Ovary (tissue), 9 donors: Measurements from ENCODE around the gene PIGK. TPM values are rescaled to one million over a fixed set of nuclear protein-coding genes. Genes with fewer than 3 reads are reported as not detected.

Experiments used
- DNase-seq, 5 donors: peaks; one replicate each; pipeline ENCODE4 v3.0.0-alpha.2; 2019 to 2020
- H3K27ac ChIP-seq, 2 donors: fragments of 200-600 bp; one replicate each; pipeline versions ENCODE4 v1.5.1 to v1.8.0; 2019 to 2022
- H3K27me3 ChIP-seq: fragments of 200-600 bp; one replicate; pipeline ENCODE4 v1.8.0; 2022
- H3K36me3 ChIP-seq: fragments of 200-600 bp; sonication (generic); one replicate; pipeline ENCODE4 v1.5.1; 2019
- H3K4me1 ChIP-seq: one replicate; pipeline ENCODE4 v1.8.1; 2013; ENCODE audit warnings: mild to moderate bottlenecking, moderate library complexity; ENCODE audit not compliant: insufficient read depth
- H3K4me3 ChIP-seq: fragments of 200-600 bp; sonication (generic); one replicate; pipeline ENCODE4 v1.5.1; 2017
- H3K9me3 ChIP-seq, 2 donors: fragments of 200-600 bp in 1 of 2; sonication (generic) in 1 of 2; one replicate each; pipeline versions ENCODE4 v1.5.1 to v1.8.1; 2013 to 2019; ENCODE audit warnings: mild to moderate bottlenecking in 1 of 2, moderate library complexity in 1 of 2
- EP300 ChIP-seq: sonication (generic); formaldehyde crosslinking; IDR thresholded peaks from one replicate; pipeline ENCODE4 v1.6.1; 2017; ENCODE audit warnings: antibody characterized with exemption
- POLR2A ChIP-seq: fragments of 450-650 bp; IDR thresholded peaks from one replicate; pipeline ENCODE4 v1.6.1; 2017; ENCODE audit warnings: antibody characterized with exemption, mild to moderate bottlenecking, moderate library complexity
- WGBS, 3 donors: extraction: QIAGEN DNeasy Blood & Tissue Kit in 1 of 3; methylation state at CpG; one replicate each; pipeline versions ENCODE4 v1.1.5 to v1.1.7; 2013 to 2017; 5-methylcytosine and 5-hydroxymethylcytosine counted together
- intact Hi-C, 4 donors: fragments of 100-400 bp; cut with DNase I; formaldehyde crosslinking; loops; one replicate each; pipeline versions ENCODE4 v1.11.0 to v1.15.1; 2022 to 2023
- polyA plus RNA-seq, 2 donors: library from polyadenylated mRNA; stranded (reverse); fragments of 200-250 nt in 1 of 2; fragments of 350-450 nt in 1 of 2; fragmentation: Illumina TruSeq in 1 of 2; extraction: RNeasy Lipid Tissue Mini Kit (QIAGEN cat#74804) in 1 of 2; gene quantifications; one replicate each; pipeline ENCODE4 v1.2.3, GENCODE V29; 2013 to 2014
- total RNA-seq, 7 donors: library from RNA; depleted of rRNA in 2 of 7; stranded (reverse); fragments of >200 nt in 2 of 7; fragmentation: NEBNext Ultra II Directional in 3 of 7; extraction: Animal tissue kit (Norgen Biotek cat#: 25700) in 3 of 7; gene quantifications; one replicate each; pipeline versions ENCODE4 v1.1.0 to v1.2.4, GENCODE V29; 2016 to 2023
- TF ChIP-seq, protein P1 (sequence below), 3 donors: fragments of 450-650 bp in 2 of 3; fragments of 200-600 bp in 1 of 3; IDR thresholded peaks; one replicate each; pipeline versions ENCODE4 v1.5.1 to v1.8.0; 2016 to 2022; ENCODE audit warnings: antibody characterized with exemption in 3 of 3, mild to moderate bottlenecking in 1 of 3
- donor health status: DM: no; HTN: no; CAD: no; lungs with moderate emphysema.
- donor health status: DM: no; HTN: no; CAD: no.
- donor health status: Bipolar disorder and iron deficiency.
- donor health status: DM: yes; HTN: yes; CAD: no.
- donor health status: DM: no; HTN: no; CAD: no.
- donor health status: DM: yes; HTN: yes; CAD: no.

The PIGK gene
- total and polyA plus RNA-seq, 9 donors: 11.1 to 34.7 (median 19.9) TPM

DNA sequence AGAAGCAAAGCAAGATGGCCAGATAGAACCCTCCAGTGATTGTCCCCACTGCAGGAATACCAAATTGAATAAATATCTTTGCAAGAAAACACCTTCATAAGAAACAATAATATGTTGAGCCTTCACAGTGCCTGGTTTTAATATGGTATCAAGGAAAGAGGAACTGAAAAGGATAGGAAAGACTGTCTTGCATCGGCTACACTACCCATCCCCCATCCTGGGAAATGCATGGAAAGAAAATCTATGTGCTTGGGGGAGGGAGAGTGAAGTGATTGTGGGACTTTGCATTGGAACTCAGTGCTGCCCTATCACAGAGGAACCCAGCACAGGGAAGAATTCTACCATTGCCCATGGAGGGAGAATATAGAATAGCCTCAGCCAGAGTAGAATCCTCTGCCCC is 34.0 kb upstream of the PIGK start:
- no peaks in the 10 kb centered on the region for H3K9me3 ChIP-seq
- no peak overlapping the region for H3K27ac ChIP-seq
- H3K4me1 ChIP-seq: no peaks in the 10 kb centered on the region
- H3K27me3 ChIP-seq: no peaks in the 10 kb centered on the region
- intact Hi-C loops: no loop called here
- no peaks in the 10 kb centered on the region for H3K36me3 ChIP-seq
- TF ChIP-seq POLR2A: no peak
- TF ChIP-seq, protein P1, sequence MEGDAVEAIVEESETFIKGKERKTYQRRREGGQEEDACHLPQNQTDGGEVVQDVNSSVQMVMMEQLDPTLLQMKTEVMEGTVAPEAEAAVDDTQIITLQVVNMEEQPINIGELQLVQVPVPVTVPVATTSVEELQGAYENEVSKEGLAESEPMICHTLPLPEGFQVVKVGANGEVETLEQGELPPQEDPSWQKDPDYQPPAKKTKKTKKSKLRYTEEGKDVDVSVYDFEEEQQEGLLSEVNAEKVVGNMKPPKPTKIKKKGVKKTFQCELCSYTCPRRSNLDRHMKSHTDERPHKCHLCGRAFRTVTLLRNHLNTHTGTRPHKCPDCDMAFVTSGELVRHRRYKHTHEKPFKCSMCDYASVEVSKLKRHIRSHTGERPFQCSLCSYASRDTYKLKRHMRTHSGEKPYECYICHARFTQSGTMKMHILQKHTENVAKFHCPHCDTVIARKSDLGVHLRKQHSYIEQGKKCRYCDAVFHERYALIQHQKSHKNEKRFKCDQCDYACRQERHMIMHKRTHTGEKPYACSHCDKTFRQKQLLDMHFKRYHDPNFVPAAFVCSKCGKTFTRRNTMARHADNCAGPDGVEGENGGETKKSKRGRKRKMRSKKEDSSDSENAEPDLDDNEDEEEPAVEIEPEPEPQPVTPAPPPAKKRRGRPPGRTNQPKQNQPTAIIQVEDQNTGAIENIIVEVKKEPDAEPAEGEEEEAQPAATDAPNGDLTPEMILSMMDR (IDR thresholded peaks at IDR 0.05): no peak
- no peak for TF ChIP-seq EP300
- no peak overlapping the region for H3K4me3 ChIP-seq
- WGBS, 3 donors: 77 to 92% (median 81%) methylated on average over 1 of the region's 1 CpG
- no peak for DNase-seq

DNA sequence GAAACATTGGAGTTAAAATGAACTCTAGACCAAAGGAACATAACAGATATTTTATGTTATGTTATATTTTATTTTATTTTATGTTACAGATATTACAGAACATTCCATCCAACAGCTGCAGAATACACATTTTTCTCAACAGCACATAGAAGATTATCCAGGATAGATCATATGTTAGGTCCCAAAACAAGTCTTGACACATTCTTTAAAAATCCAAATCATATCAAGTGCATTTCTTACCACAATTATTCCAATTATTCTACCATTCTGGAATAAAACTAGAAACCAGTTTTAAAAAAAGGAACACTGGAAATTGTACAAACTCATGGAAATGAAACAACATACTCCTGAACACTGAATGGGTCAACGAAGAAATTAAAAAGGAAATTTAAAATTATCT is 30.9 kb upstream of the PIGK start:
- H3K4me3 ChIP-seq: no peak overlapping the region
- WGBS, 3 donors: 85 to 93% (median 85%) methylated on average over 1 of the region's 1 CpG

DNA sequence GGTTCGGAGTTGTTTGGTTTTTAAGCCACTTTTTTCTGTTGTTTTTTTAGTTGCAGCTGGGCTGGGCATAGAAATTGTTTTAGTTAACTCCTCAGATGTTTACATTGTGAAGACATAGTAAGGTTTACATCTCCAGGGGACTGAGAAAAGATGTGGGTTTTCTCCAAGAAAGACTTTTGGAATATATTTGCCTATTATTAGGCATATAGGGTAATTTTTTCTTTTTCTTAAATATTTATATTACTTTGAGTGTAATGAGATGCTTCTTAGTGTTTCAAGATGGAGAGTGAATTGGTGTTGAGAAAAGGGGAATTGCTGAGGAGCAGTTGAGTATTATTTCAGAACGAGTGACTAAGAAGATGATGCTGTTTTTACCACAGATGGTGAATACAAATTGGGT is 26.6 kb upstream of the PIGK start:
- no peak for TF ChIP-seq POLR2A
- TF ChIP-seq, protein P1 (IDR thresholded peaks at IDR 0.05): no peak
- TF ChIP-seq EP300: no peak
- intact Hi-C loops: no loop called here
- Histone ChIP-seq H3K27ac (no peak overlapping the region), H3K4me1 (no peaks in the 10 kb centered on the region), H3K9me3 (no peaks in the 10 kb centered on the region), H3K4me3 (no peak overlapping the region), H3K36me3 (no peaks in the 10 kb centered on the region), H3K27me3 (no peaks in the 10 kb centered on the region)
- WGBS, 3 donors: 14 to 42% (median 17%) methylated on average over 2 of the region's 2 CpGs
- no peak for DNase-seq

More for the DNA sequence above, 30.9 kb upstream of the PIGK start:
- intact Hi-C loops: no loop called here
- Histone ChIP-seq H3K36me3 (no peaks in the 10 kb centered on the region), H3K27ac (no peak overlapping the region), H3K9me3 (no peaks in the 10 kb centered on the region), H3K27me3 (no peaks in the 10 kb centered on the region), H3K4me1 (no peaks in the 10 kb centered on the region)
- TF ChIP-seq POLR2A (no peak), EP300 (no peak)
- TF ChIP-seq, protein P1 (IDR thresholded peaks at IDR 0.05): no peak
- no peak for DNase-seq

DNA sequence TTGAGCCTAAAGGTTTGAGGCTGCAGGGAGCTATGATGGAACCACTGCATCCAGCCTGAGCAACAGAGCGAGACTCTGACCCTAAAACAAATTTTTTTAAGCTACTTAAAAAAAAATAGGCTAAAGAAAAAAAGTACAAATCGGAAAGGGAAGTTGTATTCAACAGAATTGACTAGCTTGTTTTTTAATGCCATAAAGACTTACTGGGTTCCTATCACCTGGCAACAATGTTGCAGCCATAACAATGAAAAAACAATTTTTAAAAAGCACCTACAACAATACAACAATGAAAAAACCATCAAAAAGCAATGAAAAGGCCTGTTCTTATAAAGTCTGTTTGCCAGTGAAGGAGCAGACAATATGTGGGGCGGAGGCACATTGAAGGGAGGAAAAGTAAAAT is 20.1 kb upstream of the PIGK start:
- H3K9me3 ChIP-seq: no peaks in the 10 kb centered on the region
- no peaks in the 10 kb centered on the region for H3K27me3 ChIP-seq
- no peak overlapping the region for H3K27ac ChIP-seq
- no peaks in the 10 kb centered on the region for H3K4me1 ChIP-seq
- intact Hi-C loops: no loop called here
- TF ChIP-seq, protein P1 (IDR thresholded peaks at IDR 0.05): no peak
- TF ChIP-seq EP300 (no peak), POLR2A (no peak)
- no peaks in the 10 kb centered on the region for H3K36me3 ChIP-seq
- H3K4me3 ChIP-seq: no peak overlapping the region
- no peak for DNase-seq
- WGBS, 3 donors: 68 to 81% (median 68%) methylated on average over 3 of the region's 3 CpGs

DNA sequence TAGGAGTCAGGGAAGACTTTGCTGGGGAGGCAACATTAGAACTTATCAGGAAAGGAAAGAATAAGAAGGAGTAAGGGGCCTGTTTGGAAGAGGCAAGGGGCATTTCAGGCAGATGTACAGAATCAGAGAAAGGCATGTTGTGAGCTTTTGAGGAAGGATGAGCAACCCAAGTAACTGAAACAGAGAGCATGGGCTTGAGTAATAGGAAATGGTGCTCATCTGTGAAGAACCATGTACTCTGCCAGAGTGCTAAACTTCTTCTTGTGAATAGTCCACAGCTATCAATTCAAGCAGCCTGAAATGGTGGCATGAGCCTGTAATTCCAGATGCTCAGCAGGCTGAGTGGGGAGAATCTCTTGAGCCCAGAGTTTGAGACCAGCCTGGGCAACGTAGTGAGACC is 19.2 kb upstream of the PIGK start:
- intact Hi-C loops: no loop called here
- no peaks in the 10 kb centered on the region for H3K9me3 ChIP-seq
- H3K36me3 ChIP-seq: no peaks in the 10 kb centered on the region
- 83 to 89% (median 83%) methylated on average over 1 of the region's 1 CpG for WGBS, 3 donors
- no peaks in the 10 kb centered on the region for H3K4me1 ChIP-seq
- H3K4me3 ChIP-seq: no peak overlapping the region
- no peak for TF ChIP-seq EP300
- TF ChIP-seq, protein P1 (IDR thresholded peaks at IDR 0.05): no peak
- no peak for TF ChIP-seq POLR2A
- no peak overlapping the region for H3K27ac ChIP-seq
- H3K27me3 ChIP-seq: no peaks in the 10 kb centered on the region
- no peak for DNase-seq
